H1 (cell line): Measurements from ENCODE around the gene SEC63. TPM values are rescaled to one million over a fixed set of nuclear protein-coding genes. Genes with fewer than 3 reads are reported as not detected.

Experiments used
- CTCF ChIA-PET: fragments of 300-600 bp; sonication (Branson Sonifier 250); formaldehyde crosslinking; loops from one replicate; lab custom pipeline; 2021; ENCODE audit not compliant: partially characterized antibody; lab: Charles Lee
- POLR2A ChIA-PET: fragments of 300-600 bp; sonication (Branson Sonifier 250); formaldehyde crosslinking; loops from one replicate; lab custom pipeline; 2021; ENCODE audit warnings: inconsistent platforms; ENCODE audit not compliant: partially characterized antibody; lab: Charles Lee
- DNase-seq, 2 experiments: peaks; one replicate each; pipeline versions ENCODE4 v3.0.0 to v3.0.0-alpha.2; 2010 to 2022; ENCODE audit warnings: low spot score in 2 of 2, low read depth in 1 of 2, mixed read lengths in 1 of 2
- FAIRE-seq: peaks from 2 replicates; lab custom pipeline; 2011; peaks lifted over from hg19 to GRCh38; lab: Jason Lieb, UNC
- H2AFZ ChIP-seq: 2 replicates; pipeline ENCODE4 v1.8.1; 2012; ENCODE audit warnings: low read length, inconsistent platforms
- H2AK5ac ChIP-seq: 2 replicates; pipeline ENCODE4 v1.6.1; 2013; ENCODE audit warnings: low read depth, low read length
- H2BK120ac ChIP-seq: replicated peaks from 2 replicates; pipeline ENCODE3; 2013; ENCODE audit warnings: low read depth, low read length, inconsistent platforms
- H2BK12ac ChIP-seq: 2 replicates; pipeline ENCODE4 v1.6.1; 2013; ENCODE audit warnings: low read depth, low read length
- H2BK15ac ChIP-seq: 2 replicates; pipeline ENCODE4 v1.6.1; 2013; ENCODE audit warnings: low read length
- H2BK20ac ChIP-seq: 2 replicates; pipeline ENCODE4 v1.6.1; 2013; ENCODE audit warnings: low read length
- H2BK5ac ChIP-seq: 2 replicates; pipeline ENCODE4 v1.6.1; 2013; ENCODE audit warnings: low read depth, low read length
- H3K14ac ChIP-seq: 2 replicates; pipeline ENCODE4 v1.6.1; 2013; ENCODE audit warnings: inconsistent platforms; ENCODE audit not compliant: insufficient read length
- H3K18ac ChIP-seq: 2 replicates; pipeline ENCODE4 v1.6.1; 2013; ENCODE audit warnings: low read length; ENCODE audit errors: extremely low read depth
- H3K23ac ChIP-seq: 2 replicates; pipeline ENCODE4 v1.6.1; 2013; ENCODE audit warnings: inconsistent platforms; ENCODE audit not compliant: insufficient read length
- H3K23me2 ChIP-seq: 2 replicates; pipeline ENCODE4 v1.6.1; 2013; ENCODE audit warnings: low read depth, low read length
- H3K27ac ChIP-seq: 2 replicates; pipeline ENCODE4 v1.6.1; 2011; ENCODE audit warnings: low read depth, low read length, inconsistent platforms
- H3K27me3 ChIP-seq, 4 experiments: replicated peaks in 1 of 4; 1 replicate in 1 of 4; 2 replicates in 3 of 4; pipeline versions ENCODE4 v1.6.1 to v1.8.1; 2011 to 2013; ENCODE audit warnings: low read length in 3 of 4, mild to moderate bottlenecking in 3 of 4, inconsistent platforms in 2 of 4, mixed read lengths in 2 of 4, moderate library complexity in 1 of 4; ENCODE audit not compliant: control insufficient read depth in 3 of 4, insufficient read depth in 3 of 4; ENCODE audit errors: extremely low read depth in 1 of 4
- H3K36me3 ChIP-seq, 4 experiments: 2 replicates each; pipeline versions ENCODE4 v1.6.1 to v1.8.1; 2011 to 2013; ENCODE audit warnings: mild to moderate bottlenecking in 4 of 4, low read length in 3 of 4, moderate library complexity in 2 of 4, control low read depth in 1 of 4, inconsistent platforms in 1 of 4; ENCODE audit not compliant: insufficient read depth in 4 of 4, control insufficient read depth in 2 of 4
- H3K4ac ChIP-seq: replicated peaks from 2 replicates; pipeline ENCODE3; 2013; ENCODE audit warnings: low read length, low read depth, mixed read lengths, inconsistent platforms; ENCODE audit not compliant: insufficient read length
- H3K4me1 ChIP-seq, 4 experiments: replicated peaks in 1 of 4; 1 replicate in 1 of 4; 2 replicates in 3 of 4; pipeline versions ENCODE4 v1.6.1 to v1.8.1; 2011 to 2013; ENCODE audit warnings: low read length in 3 of 4, inconsistent platforms in 2 of 4, mixed read lengths in 1 of 4; ENCODE audit not compliant: insufficient read depth in 4 of 4, control insufficient read depth in 3 of 4
- H3K4me2 ChIP-seq, 2 experiments: 2 replicates each; pipeline versions ENCODE4 v1.6.1 to v1.8.1; 2011 to 2013; ENCODE audit warnings: low read depth in 2 of 2, low read length in 2 of 2, control low read depth in 1 of 2, inconsistent platforms in 1 of 2, mild to moderate bottlenecking in 1 of 2; ENCODE audit not compliant: insufficient read depth in 1 of 2
- H3K4me3 ChIP-seq, 4 experiments: fragments of 200-600, 300-600 bp in 1 of 4; sonication (generic), shearing (Covaris generic), sonication (Bioruptor Twin) in 1 of 4; 2 replicates each; pipeline versions ENCODE4 v1.5.1 to v1.8.1; 2011 to 2016; ENCODE audit warnings: low read length in 4 of 4, low read depth in 3 of 4, control low read depth in 2 of 4, inconsistent platforms in 2 of 4, mild to moderate bottlenecking in 2 of 4, mixed read lengths in 1 of 4, moderate library complexity in 1 of 4; ENCODE audit not compliant: insufficient read depth in 2 of 4; ENCODE audit errors: extremely low read depth in 1 of 4
- H3K56ac ChIP-seq: replicated peaks from 2 replicates; pipeline ENCODE3; 2013; ENCODE audit warnings: low read depth, mild to moderate bottlenecking, mixed read lengths, low read length, inconsistent platforms; ENCODE audit not compliant: insufficient read length
- H3K79me1 ChIP-seq: 2 replicates; pipeline ENCODE4 v1.6.1; 2013; ENCODE audit warnings: low read depth, low read length, control low read depth
- H3K79me2 ChIP-seq, 2 experiments: 2 replicates each; pipeline versions ENCODE4 v1.6.1 to v1.8.1; 2012 to 2013; ENCODE audit warnings: low read length in 2 of 2, mild to moderate bottlenecking in 2 of 2, inconsistent platforms in 1 of 2; ENCODE audit not compliant: insufficient read depth in 2 of 2, control insufficient read depth in 1 of 2
- H3K9ac ChIP-seq, 4 experiments: replicated peaks in 1 of 4; 1 replicate in 1 of 4; 2 replicates in 3 of 4; pipeline versions ENCODE4 v1.6.1 to v1.8.1; 2011 to 2013; ENCODE audit warnings: low read depth in 3 of 4, low read length in 3 of 4, control low read depth in 2 of 4, mild to moderate bottlenecking in 2 of 4, moderate library complexity in 2 of 4, inconsistent platforms in 1 of 4; ENCODE audit errors: extremely low read depth in 1 of 4
- H3K9me3 ChIP-seq, 2 experiments: 2 replicates each; pipeline versions ENCODE4 v1.6.1 to v1.8.1; 2012 to 2013; ENCODE audit warnings: mild to moderate bottlenecking in 2 of 2, moderate library complexity in 2 of 2, control low read depth in 1 of 2, inconsistent platforms in 1 of 2, low read depth in 1 of 2, low read length in 1 of 2, mixed read lengths in 1 of 2; ENCODE audit not compliant: insufficient read depth in 2 of 2
- H4K20me1 ChIP-seq, 2 experiments: replicated peaks in 1 of 2; 2 replicates each; pipeline versions ENCODE3 to v1.8.1; 2011 to 2013; ENCODE audit warnings: inconsistent platforms in 2 of 2, low read length in 2 of 2, mild to moderate bottlenecking in 1 of 2; ENCODE audit not compliant: insufficient read depth in 2 of 2, control insufficient read depth in 1 of 2
- H4K5ac ChIP-seq: 2 replicates; pipeline ENCODE4 v1.6.1; 2013; ENCODE audit warnings: low read length, low read depth, mixed read lengths, inconsistent platforms; ENCODE audit not compliant: insufficient read length
- H4K8ac ChIP-seq: 2 replicates; pipeline ENCODE4 v1.8.0; 2013; ENCODE audit warnings: mild to moderate bottlenecking, moderate library complexity, low read length, inconsistent platforms; ENCODE audit not compliant: insufficient read depth; ENCODE audit errors: extremely low read depth
- H4K91ac ChIP-seq: replicated peaks from 2 replicates; pipeline ENCODE3; 2013; ENCODE audit warnings: low read length, mixed read lengths, inconsistent platforms; ENCODE audit not compliant: insufficient read length
- SP4 ChIP-seq: IDR thresholded peaks from 2 replicates; pipeline ENCODE4 v1.6.1; 2012; ENCODE audit warnings: low read length, inconsistent platforms
- WGBS, 2 experiments: shearing (Covaris generic) in 1 of 2; methylation state at CpG; one replicate each; pipeline versions ENCODE4 v1.1.6 to v1.1.7; 2013 to 2015; ENCODE audit warnings: low lambda C conversion rate in 2 of 2, mixed read lengths in 2 of 2, inconsistent platforms in 1 of 2, low coverage in 1 of 2, missing lambda C conversion rate in 1 of 2; ENCODE audit not compliant: insufficient replicate concordance in 2 of 2, insufficient coverage in 1 of 2, insufficient read length in 1 of 2; ENCODE audit errors: extremely low coverage in 1 of 2, missing lambda C conversion rate in 1 of 2; 5-methylcytosine and 5-hydroxymethylcytosine counted together
- polyA plus RNA-seq, 7 experiments: library from polyadenylated mRNA; depleted of rRNA in 3 of 7; stranded (reverse) in 5 of 7; unstranded in 2 of 7; fragments of >200 nt in 5 of 7; fragments of 200-250 nt in 2 of 7; gene quantifications; 1 replicate in 5 of 7; 2 replicates in 1 of 7; 4 replicates in 1 of 7; pipeline versions ENCODE4 v1.2.1 to v1.2.3, GENCODE V29; 2011 to 2013; ENCODE audit warnings: missing spikeins in 2 of 7, mixed read lengths in 2 of 7
- total RNA-seq: library from RNA; stranded (reverse); fragmentation: NEBNext Ultra II Directional; extraction: Animal tissue kit (Norgen Biotek cat#: 25700); gene quantifications from 2 replicates; pipeline ENCODE4 v1.2.1, GENCODE V29; 2021

Gene SEC63
- total and polyA plus RNA-seq, 2 of the 8 experiments (the other 6 are each of a cell fraction or from before 2014, with no cell fraction given): 17.3 to 121 TPM

GRCh38 chr6:107981695-107982094 lies 23.7 kb upstream of the SEC63 start:
- POLR2A ChIA-PET: no interaction called here
- no peaks in the 10 kb centered on the region for H3K27me3 ChIP-seq
- H2BK120ac ChIP-seq: no peak overlapping the region
- H3K9ac ChIP-seq: no peak overlapping the region
- H2BK20ac ChIP-seq: no peak overlapping the region
- H2AFZ ChIP-seq: no peak overlapping the region
- CTCF ChIA-PET: interaction anchor here (0.6 to 6.1 kb wide), 21 partner anchors 9 to 540 kb away, joined by 3 to 183 read pairs (median 6); no protein-coding TSS in a partner anchor
- no peaks in the 10 kb centered on the region for H3K79me2 ChIP-seq
- no peak for FAIRE-seq
- H3K23ac ChIP-seq: no peak overlapping the region
- no peak overlapping the region for H4K5ac ChIP-seq
- no peaks in the 10 kb centered on the region for H3K79me1 ChIP-seq
- no peak overlapping the region for H3K4me2 ChIP-seq
- H3K23me2 ChIP-seq: no peaks in the 10 kb centered on the region
- no peak overlapping the region for H3K56ac ChIP-seq
- DNase-seq: no peak
- no peak overlapping the region for H3K14ac ChIP-seq
- peaks cover 0 to 3% (median 0%) of the 10 kb centered on the region in 4 experiments; a peak in 3 of 7 replicates for H3K4me1 ChIP-seq
- H4K8ac ChIP-seq: no peak overlapping the region
- TF ChIP-seq SP4: no peak
- H4K91ac ChIP-seq: no peak overlapping the region
- no peak overlapping the region for H3K27ac ChIP-seq
- no peaks in the 10 kb centered on the region for H4K20me1 ChIP-seq
- H2AK5ac ChIP-seq: no peak overlapping the region
- H3K36me3 ChIP-seq: no peaks in the 10 kb centered on the region
- WGBS, 2 experiments: 85% methylated on average over 6 of the region's 6 CpGs; no CpG with 5 or more reads in 1 of the 2 experiments
- H2BK12ac ChIP-seq: no peak overlapping the region
- H2BK5ac ChIP-seq: no peak overlapping the region
- H2BK15ac ChIP-seq: no peak overlapping the region
- no peak overlapping the region for H3K18ac ChIP-seq
- H3K4ac ChIP-seq: no peak overlapping the region
- no peak overlapping the region for H3K4me3 ChIP-seq
- H3K9me3 ChIP-seq: no peaks in the 10 kb centered on the region
